SU-DHL-6 (cell line): ENCODE data around the gene ANGPTL5.

Source experiments
- H2AFZ ChIP-seq: fragments of 200-600 bp; sonication (generic); 2 replicates; pipeline ENCODE4 v1.6.1; 2014; ENCODE audit warnings: low read depth, mild to moderate bottlenecking, moderate library complexity, mixed read lengths, antibody characterized with exemption, low read length; ENCODE audit not compliant: severe bottlenecking
- H3F3A ChIP-seq: fragments of 200-600 bp; shearing (Covaris generic); 2 replicates; pipeline ENCODE4 v1.6.0; 2016; ENCODE audit warnings: antibody characterized with exemption, mild to moderate bottlenecking; ENCODE audit not compliant: insufficient read depth
- H3K27ac ChIP-seq: fragments of 200-600 bp; sonication (generic); 2 replicates; pipeline ENCODE4 v1.5.1; 2016; ENCODE audit warnings: low read depth, mild to moderate bottlenecking, low read length, moderate library complexity, mixed read lengths
- H3K27me3 ChIP-seq: fragments of 200-600 bp; sonication (generic), shearing (Covaris generic); 2 replicates; pipeline ENCODE4 v1.6.0; 2014; ENCODE audit warnings: mild to moderate bottlenecking, low read length
- H3K36me3 ChIP-seq: fragments of 200-600 bp; sonication (generic); 2 replicates; pipeline ENCODE4 v1.6.1; 2014; ENCODE audit warnings: mild to moderate bottlenecking, low read length, mixed read lengths
- H3K4me2 ChIP-seq: fragments of 300-600, 200-600 bp; shearing (Covaris generic), sonication (generic); 2 replicates; pipeline ENCODE4 v1.6.0; 2014; ENCODE audit warnings: low read length, low read depth, mild to moderate bottlenecking; ENCODE audit not compliant: poor library complexity, severe bottlenecking
- H3K4me3 ChIP-seq: fragments of 200-600 bp; sonication (generic); 2 replicates; pipeline ENCODE4 v1.5.1; 2014; ENCODE audit warnings: antibody characterized with exemption, low read length, mild to moderate bottlenecking, mixed read lengths; ENCODE audit not compliant: insufficient read depth, poor library complexity, severe bottlenecking
- H3K79me2 ChIP-seq: fragments of 200-600 bp; sonication (generic); 2 replicates; pipeline ENCODE4 v1.6.1; 2014; ENCODE audit warnings: mild to moderate bottlenecking, low read length, moderate library complexity; ENCODE audit not compliant: insufficient read depth
- H3K9ac ChIP-seq: fragments of 200-600 bp; sonication (generic); 2 replicates; pipeline ENCODE4 v1.7.0; 2014; ENCODE audit warnings: mild to moderate bottlenecking, low read length
- H3K9me2 ChIP-seq: fragments of 200-600 bp; sonication (generic); replicated peaks from 2 replicates; pipeline ENCODE4 v1.6.1; 2014; ENCODE audit warnings: low read length; ENCODE audit not compliant: insufficient read depth
- H3K9me3 ChIP-seq: fragments of 200-600 bp; sonication (generic); 2 replicates; pipeline ENCODE4 v1.6.1; 2014; ENCODE audit warnings: low read length, mixed read lengths; ENCODE audit not compliant: insufficient read depth
- H4K20me1 ChIP-seq: fragments of 200-600 bp; sonication (generic); 2 replicates; pipeline ENCODE4 v1.6.1; 2014; ENCODE audit warnings: low read depth, mild to moderate bottlenecking, antibody characterized with exemption, low read length, moderate library complexity, mixed read lengths
- EZH2phosphoT487 ChIP-seq: fragments of 200-600 bp; sonication (generic), shearing (Covaris generic); conservative IDR thresholded peaks from 2 replicates; pipeline ENCODE4 v1.6.1; 2018; ENCODE audit warnings: mild to moderate bottlenecking, antibody characterized with exemption, low read length, moderate library complexity, mixed read lengths
- TF ChIP-seq, protein P1 (sequence below): fragments of 200-600 bp; sonication (generic); IDR thresholded peaks from one replicate; pipeline ENCODE4 v1.5.1; 2017; ENCODE audit warnings: antibody characterized with exemption, mild to moderate bottlenecking, low read length, moderate library complexity; ENCODE audit not compliant: insufficient read depth, poor library complexity, severe bottlenecking

ANGPTL5 gene

DNA sequence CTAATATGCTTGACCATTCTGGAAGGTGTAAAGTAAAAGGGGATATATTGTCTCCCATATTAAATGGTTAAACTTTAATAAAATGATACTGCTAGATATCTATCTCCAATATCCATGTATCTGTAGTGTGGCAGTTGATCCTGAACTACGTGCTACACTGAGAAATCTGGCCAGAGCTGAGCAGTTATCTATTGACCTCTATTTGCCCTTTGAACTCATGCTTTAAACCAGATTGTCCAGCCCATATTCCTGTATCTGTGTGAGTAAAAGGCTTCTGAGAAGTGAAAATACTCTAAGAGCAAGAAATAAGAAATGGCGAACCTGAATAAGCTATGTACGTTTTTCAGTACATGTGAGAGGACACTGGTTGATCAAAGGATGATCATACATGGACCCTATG lies 39.0 kb upstream of the ANGPTL5 start:
- TF ChIP-seq, protein P1, sequence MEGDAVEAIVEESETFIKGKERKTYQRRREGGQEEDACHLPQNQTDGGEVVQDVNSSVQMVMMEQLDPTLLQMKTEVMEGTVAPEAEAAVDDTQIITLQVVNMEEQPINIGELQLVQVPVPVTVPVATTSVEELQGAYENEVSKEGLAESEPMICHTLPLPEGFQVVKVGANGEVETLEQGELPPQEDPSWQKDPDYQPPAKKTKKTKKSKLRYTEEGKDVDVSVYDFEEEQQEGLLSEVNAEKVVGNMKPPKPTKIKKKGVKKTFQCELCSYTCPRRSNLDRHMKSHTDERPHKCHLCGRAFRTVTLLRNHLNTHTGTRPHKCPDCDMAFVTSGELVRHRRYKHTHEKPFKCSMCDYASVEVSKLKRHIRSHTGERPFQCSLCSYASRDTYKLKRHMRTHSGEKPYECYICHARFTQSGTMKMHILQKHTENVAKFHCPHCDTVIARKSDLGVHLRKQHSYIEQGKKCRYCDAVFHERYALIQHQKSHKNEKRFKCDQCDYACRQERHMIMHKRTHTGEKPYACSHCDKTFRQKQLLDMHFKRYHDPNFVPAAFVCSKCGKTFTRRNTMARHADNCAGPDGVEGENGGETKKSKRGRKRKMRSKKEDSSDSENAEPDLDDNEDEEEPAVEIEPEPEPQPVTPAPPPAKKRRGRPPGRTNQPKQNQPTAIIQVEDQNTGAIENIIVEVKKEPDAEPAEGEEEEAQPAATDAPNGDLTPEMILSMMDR, result no peak
- no peak for TF ChIP-seq EZH2phosphoT487
- Histone ChIP-seq H3K27me3 (no peaks in the 10 kb centered on the region), H3K9me3 (no peaks in the 10 kb centered on the region), H3K27ac (no peak overlapping the region), H3K36me3 (no peaks in the 10 kb centered on the region), H2AFZ (no peak overlapping the region), H3F3A (no peaks in the 10 kb centered on the region), H3K4me2 (no peak overlapping the region), H3K9me2 (no peaks in the 10 kb centered on the region), H3K4me3 (no peak overlapping the region), H3K79me2 (no peaks in the 10 kb centered on the region), H4K20me1 (no peaks in the 10 kb centered on the region), H3K9ac (no peak overlapping the region)

DNA sequence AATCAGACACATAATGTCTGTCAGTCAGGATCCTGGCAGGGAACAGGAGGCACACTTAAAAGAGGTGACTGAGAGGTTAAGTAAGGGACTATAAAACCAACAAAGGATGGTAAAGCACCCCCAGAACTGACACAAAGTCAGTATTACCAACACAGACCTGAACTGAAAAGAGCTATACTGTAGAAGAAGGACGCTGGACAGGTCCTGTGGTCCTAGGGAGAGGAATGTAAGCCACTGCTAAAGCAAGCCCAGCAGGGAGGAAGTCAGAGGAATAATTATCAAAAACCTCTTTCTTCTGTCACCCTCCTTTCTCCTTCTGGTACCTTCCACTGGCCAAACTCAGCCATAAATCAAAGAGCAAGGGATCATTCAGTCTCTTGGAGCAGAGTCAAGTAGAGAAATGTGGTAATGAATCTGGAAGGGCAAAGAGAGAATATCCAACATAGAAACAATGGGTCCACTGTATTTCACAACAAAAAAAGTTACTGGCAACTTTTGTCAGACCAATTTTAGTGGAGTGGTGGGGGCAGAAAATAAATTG lies 33.4 kb upstream of the ANGPTL5 start:
- no peaks in the 10 kb centered on the region for H3F3A ChIP-seq
- no peaks in the 10 kb centered on the region for H3K36me3 ChIP-seq
- H3K9ac ChIP-seq, result no peak overlapping the region
- H3K9me3 ChIP-seq, result no peaks in the 10 kb centered on the region
- H3K27ac ChIP-seq, result no peak overlapping the region
- no peak overlapping the region for H3K4me2 ChIP-seq
- TF ChIP-seq EZH2phosphoT487, result no peak
- TF ChIP-seq, protein P1, result no peak
- no peaks in the 10 kb centered on the region for H3K79me2 ChIP-seq
- no peak overlapping the region for H3K4me3 ChIP-seq
- no peaks in the 10 kb centered on the region for H3K27me3 ChIP-seq
- H3K9me2 ChIP-seq, result no peaks in the 10 kb centered on the region
- H4K20me1 ChIP-seq, result no peaks in the 10 kb centered on the region
- no peak overlapping the region for H2AFZ ChIP-seq

DNA sequence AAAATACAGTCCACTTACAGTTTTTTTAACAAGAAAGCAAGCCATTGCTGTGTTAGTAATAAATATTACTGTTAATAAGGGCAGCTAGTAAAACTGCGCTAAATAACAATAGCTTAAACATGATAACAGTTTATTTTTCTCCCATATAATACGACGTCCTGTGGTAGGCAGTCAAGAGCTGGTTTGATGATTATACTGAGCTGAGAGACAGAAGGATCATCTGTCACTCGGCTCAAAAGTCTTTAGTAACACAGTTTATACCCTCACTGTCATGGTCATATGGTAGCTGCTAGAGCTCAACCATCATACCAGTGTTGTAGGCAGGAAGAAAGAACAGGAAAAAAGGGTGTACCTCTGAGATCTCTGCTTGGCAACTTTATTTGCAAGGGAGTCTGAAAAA lies 29.1 kb upstream of the ANGPTL5 start:
- Histone ChIP-seq H3K27ac (no peak overlapping the region), H3K4me2 (no peak overlapping the region)
- no peak for TF ChIP-seq EZH2phosphoT487
- TF ChIP-seq, protein P1, result no peak

DNA sequence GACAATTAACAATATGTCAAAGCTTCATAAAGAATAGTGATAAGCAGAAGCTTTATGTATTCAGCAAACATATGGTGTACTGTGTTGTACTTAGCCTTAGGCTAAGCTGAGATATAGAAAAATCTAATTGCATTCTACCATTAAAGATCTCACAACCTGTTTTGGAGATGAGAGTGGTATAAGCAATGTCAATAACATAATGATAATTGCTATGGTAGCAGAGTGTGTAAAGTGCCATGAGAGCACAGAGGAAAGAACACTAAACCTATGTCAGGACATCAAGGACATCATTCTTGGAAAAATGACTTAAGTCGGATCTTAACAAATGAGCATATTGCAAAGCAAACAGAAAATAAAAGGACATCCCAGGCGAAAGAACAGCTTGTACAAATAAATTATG lies 28.6 kb upstream of the ANGPTL5 start:
- no peak overlapping the region for H3K9ac ChIP-seq

More for the DNA sequence above, 29.1 kb upstream of the ANGPTL5 start:
- H4K20me1 ChIP-seq, result no peaks in the 10 kb centered on the region
- H3F3A ChIP-seq, result no peaks in the 10 kb centered on the region
- H3K4me3 ChIP-seq, result no peak overlapping the region
- no peaks in the 10 kb centered on the region for H3K27me3 ChIP-seq
- H3K9me3 ChIP-seq, result no peaks in the 10 kb centered on the region
- H3K36me3 ChIP-seq, result no peaks in the 10 kb centered on the region
- no peaks in the 10 kb centered on the region for H3K9me2 ChIP-seq
- no peak overlapping the region for H2AFZ ChIP-seq
- H3K9ac ChIP-seq, result no peak overlapping the region
- H3K79me2 ChIP-seq, result no peaks in the 10 kb centered on the region

More for the DNA sequence above, 28.6 kb upstream of the ANGPTL5 start:
- H3F3A ChIP-seq, result no peaks in the 10 kb centered on the region
- no peaks in the 10 kb centered on the region for H3K27me3 ChIP-seq
- TF ChIP-seq, protein P1, result no peak
- TF ChIP-seq EZH2phosphoT487, result no peak
- no peaks in the 10 kb centered on the region for H3K36me3 ChIP-seq
- H4K20me1 ChIP-seq, result no peaks in the 10 kb centered on the region
- H3K27ac ChIP-seq, result no peak overlapping the region
- no peaks in the 10 kb centered on the region for H3K9me2 ChIP-seq
- no peaks in the 10 kb centered on the region for H3K9me3 ChIP-seq
- no peak overlapping the region for H2AFZ ChIP-seq
- H3K4me3 ChIP-seq, result no peak overlapping the region
- H3K79me2 ChIP-seq, result no peaks in the 10 kb centered on the region
- H3K4me2 ChIP-seq, result no peak overlapping the region
